ENCODE results near the gene JDP2.
"Not testable (repeated sequence)": the region's sequence is repeated elsewhere in the genome, so short reads cannot be mapped to it uniquely, and the experiment has no call there.

The JDP2 gene, protein sequence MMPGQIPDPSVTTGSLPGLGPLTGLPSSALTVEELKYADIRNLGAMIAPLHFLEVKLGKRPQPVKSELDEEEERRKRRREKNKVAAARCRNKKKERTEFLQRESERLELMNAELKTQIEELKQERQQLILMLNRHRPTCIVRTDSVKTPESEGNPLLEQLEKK

DNA sequence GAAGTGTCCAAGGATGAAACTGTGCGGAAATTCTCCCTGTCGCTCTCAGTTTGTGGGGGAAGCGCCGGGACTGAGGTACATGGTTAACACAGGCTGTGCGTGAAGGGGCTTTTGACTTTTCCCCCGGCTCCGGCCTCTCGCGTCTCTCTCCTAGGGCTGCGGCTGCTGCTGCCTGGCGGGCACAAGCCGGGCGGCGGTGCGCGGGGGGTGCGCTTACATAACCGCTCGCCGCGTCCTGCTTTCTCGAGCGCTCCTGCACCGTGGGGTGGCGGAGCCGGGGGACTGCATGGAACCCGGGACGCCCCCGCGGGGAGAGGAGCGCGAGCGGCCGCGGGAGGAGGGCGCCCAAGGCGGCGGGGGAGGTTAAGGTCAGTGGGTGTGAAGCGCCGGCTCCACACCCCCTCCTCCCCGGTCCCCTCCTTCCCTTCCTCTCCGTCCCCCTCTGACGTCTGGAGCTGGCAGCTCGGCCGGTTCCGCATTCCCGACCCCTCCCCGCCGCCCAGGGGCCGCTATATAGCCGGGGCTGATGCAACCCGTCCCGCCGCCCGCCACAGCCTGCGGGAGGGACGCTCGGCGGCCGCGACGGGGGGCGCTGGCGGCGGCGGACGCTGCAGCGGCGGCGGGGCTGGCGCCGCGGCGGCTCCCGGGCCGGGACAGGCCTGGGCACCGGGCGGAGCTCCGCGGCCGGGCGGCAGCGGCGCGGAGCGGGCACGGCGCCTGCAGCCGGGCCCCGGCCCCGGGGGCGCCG lies at the start of gene JDP2:
Gene JDP2 (plus strand): TSS at position 541 of the 748 bp plus-strand sequence. CDS start 9,899 bp downstream, outside the sequence.
- DNase-seq (ENCODE audit: low spot score) (peak; percentile 4), FAIRE-seq (no peak)

DNA sequence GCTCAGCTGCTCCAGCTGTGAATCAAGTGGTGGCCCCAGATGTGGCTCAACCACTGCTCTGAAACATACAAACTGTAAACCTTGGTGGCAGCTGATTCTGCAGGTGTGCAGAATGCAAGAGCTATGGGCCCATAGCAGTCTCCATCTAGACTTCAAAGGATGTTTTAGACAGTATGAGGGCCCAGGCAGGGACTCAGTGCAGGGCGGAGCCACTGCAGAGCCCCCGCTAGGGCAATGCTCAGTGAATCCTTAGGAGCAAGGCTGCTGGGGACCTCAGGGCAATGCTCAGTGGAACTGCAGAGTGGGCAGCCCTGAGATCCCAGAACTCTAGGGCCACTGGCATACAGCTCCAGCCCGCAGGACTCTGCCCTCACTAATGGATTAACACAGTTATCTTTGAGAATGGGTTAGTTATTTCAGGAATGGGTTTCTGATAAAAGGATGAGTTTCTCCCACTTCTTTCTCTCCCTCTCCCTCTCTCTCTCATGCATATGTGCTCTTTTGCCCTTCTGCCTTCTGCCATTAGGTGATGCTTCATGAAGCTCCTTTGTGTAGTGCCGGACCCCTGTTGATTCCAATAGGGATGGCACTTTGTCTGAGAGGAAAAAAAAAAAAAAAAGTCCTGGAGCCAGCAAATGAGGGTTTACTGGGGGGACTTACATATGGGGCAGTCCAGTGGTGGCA lies 48.4 kb upstream of the JDP2 start:
- DNase-seq (ENCODE audit: low spot score), result no peak
- no peak for FAIRE-seq

DNA sequence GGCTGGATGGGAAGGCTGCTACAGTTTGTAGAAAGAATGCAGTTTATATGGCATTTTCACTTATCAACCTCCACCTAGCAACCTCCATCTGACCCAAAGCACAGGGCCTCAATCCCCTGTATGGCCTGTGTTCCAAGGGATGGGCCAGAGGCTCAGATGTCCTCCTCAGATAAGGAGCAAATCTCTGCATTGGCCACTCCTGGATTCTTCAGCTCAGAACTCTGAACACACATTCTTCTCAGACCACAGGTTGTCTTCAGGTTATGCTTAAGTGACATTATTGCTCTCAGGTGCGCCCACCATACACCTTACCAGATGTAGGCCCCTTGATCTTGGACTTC lies 47.9 kb upstream of the JDP2 start:
- DNase-seq (ENCODE audit: low spot score) (no peak), FAIRE-seq (no peak)

DNA sequence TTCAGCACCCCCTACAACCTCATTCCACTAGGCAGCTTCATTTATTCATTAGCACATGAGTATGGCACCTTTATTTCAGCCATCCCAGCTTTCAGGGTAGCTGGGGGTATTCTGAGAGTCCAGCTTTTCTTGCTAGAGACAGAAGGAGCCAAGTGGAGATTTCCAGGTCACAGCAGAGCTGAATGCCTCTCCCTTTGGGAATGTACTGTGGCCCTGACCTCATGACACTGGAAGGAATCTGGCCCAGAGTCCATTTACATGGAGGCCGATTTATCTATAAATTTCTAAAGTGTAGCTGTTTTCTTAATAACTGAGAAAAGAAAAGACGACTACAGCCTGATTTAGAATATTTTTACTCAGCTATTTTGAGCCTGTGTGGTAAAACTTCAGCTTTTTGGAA lies 47.2 kb upstream of the JDP2 start:
- FAIRE-seq, result no peak

DNA sequence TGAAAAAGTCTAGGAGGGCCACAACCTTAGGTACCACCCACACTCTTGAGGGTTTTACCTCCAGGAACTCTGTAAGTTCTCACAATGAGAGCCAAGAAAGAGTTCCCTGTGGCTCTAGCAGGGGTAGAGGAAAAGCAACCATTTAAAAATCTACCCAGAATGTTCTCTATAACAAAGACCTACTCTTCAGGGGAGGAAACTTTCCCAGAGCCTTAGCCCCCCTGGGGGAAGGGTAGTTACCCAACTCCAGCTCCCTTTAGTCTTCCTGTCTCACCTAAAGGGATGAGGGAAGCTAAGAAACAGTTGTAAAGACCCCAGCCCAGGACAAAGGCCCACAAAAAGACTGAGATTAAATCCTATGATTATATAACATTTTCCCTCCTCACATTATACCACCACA lies 46.2 kb upstream of the JDP2 start:
- FAIRE-seq (no peak), DNase-seq (ENCODE audit: low spot score) (no peak)

More for the DNA sequence above, 47.2 kb upstream of the JDP2 start:
- no peak for DNase-seq (ENCODE audit: low spot score)

DNA sequence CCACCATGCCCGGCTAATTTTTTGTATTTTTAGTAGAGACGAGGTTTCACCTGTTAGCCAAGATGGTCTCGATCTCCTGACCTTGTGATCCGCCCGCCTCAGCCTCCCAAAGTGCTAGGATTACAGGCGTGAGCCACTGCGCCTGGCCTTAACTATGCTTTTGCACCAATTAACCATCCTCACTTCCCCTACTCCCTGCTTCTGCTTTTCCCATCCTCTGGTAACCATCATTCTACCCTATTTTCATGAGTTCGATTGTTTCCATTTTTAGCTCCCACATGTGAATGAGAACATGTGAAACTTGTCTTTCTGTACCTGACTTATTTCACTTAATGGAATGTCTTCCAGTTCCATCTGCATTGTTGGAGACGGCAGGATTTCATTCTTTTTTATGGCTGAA lies 44.6 kb upstream of the JDP2 start:
- FAIRE-seq; DNase-seq (ENCODE audit: low spot score): not testable (repeated sequence)

DNA sequence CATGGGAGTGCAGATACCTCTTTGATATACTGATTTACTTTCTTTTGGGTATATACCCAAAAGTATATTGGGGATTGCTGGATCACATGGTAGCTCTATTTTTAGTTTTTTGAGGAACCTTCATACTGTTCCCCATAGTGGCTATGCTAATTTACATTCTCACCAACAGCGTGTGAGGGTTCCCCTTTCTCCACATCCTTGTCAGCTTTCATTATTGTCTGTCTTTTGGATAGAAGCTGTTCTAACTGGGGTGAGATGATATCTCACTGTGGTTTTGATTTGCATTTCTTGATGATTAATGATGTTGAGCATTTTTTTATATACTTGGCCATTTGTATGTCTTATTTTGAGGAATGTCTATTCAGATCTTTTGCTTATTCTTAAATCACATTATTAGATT lies 44.1 kb upstream of the JDP2 start:
- no peak for FAIRE-seq
- no peak for DNase-seq (ENCODE audit: low spot score)

DNA sequence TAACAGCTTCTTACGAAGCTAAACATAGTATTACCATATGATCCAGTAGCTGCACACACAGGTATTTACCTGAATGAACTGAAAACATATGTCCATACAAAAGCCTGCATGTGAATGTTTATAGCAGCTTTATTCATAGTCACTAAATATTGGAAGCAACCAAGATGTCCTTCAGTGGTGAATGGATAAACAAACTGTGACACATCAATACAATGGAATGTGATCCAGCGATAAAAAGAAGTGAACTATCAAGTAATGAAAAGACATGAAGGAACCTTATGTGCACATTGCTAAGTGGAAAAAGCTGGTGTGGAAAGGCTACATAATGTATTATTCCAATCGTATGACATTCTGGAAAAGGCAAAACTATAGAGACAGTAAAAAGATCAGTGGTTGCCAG lies 38.1 kb upstream of the JDP2 start:
- FAIRE-seq, result no peak
- DNase-seq (ENCODE audit: low spot score), result no peak

DNA sequence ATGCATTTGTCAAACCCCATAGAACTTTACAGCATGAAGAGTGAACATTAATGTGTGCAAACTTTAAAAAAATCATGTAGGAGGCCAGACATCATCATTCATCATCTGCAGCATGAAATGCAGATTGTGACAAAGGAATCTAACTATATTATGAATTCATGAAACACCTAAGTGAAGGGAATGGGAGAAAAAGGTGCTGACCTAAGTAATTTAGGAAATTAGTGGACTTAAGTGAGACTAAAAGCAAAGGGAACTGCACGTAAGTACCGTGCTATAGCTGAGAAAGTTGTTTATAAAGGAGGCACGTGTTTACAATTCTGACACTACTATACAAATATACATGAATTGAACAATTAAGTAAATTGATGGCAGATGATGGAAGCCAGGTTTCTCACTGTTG lies 37.6 kb upstream of the JDP2 start:
- DNase-seq (ENCODE audit: low spot score) (no peak), FAIRE-seq (no peak)

DNA sequence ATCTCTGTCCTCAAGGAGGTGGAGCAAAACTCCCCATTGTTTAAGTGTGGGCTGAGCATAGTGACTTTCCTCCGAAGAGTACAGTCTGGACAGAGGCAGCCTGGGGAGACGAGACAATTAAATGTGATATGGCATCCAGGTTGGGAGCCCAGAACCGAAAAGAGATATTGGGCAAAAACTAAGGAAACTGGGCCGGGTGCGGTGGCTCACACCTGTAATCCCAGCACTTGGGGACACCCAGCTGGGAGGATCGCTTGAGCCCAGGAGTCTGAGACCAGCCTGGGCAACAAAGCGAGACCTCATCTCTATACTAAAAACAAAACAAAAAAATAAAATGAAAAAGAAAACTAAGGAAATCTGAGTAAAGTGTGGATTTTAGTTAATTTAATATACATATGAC lies 35.9 kb upstream of the JDP2 start:
- FAIRE-seq (no peak), DNase-seq (ENCODE audit: low spot score) (no peak)

DNA sequence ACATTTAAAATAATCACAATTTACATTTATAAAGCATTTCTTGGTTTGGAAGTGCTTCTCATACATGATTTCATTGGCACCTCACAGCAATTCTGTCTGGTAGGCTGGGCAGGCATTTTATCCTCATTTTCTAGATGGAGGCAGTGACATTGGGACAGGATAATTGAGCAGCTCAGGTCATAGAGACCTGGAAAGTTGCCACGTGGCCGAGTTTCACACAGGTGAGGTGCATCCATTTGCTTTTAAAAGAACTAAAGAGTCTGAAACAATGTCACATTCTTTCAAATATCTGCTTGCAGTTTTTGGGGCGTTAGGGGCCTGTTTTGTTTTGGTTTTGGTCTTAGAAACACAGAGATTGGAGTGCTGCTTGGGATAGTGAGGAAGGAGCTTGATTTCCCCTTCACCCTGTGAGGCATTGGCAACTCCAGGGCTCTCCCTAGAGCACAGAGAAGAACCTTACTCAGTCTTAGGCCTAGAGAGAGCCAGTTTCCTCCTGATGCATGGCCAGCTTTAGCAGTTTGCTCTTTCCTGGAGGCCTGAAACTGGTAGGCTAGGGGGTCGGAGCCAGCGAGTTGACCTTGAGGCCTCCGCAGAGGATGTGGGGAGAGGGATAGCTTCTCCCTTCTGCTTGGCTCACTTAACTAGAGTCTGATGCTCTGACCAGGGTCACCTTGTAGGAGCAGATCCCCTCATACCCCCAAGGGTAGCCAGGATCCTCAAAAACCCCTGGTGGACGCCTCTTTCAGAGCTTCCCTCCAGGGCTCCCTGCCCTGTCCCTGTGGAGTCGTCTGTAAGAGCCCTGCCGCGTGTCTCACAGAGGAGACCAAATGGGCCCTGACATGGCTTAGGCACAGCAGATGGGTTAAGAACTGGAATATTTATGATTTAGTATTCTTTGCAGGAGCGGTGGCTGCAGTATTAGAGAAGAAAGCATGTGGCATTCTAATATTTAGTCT lies 34.9 kb upstream of the JDP2 start:
- DNase-seq (ENCODE audit: low spot score) (no peak), FAIRE-seq (no peak)

DNA sequence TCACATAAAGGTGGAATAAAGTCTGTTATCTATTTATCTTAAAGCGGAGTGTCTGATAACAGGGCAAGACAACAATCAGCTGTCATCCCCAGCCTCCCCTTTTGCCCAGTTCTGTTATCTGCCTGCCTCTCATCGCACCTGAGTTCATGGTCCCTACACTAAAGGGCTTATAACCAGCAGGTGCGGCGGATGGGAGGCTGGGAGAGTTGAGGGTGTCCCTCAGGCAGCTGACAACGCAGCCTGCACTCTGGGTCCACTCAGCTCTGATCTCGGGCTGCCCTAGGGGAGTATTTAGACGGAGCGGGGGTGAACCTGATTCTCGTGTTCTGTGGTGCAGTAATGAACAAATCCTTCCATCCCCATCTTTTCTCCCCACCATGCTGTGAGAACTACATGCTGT lies 34.0 kb upstream of the JDP2 start:
- DNase-seq (ENCODE audit: low spot score) (no peak), FAIRE-seq (no peak)

DNA sequence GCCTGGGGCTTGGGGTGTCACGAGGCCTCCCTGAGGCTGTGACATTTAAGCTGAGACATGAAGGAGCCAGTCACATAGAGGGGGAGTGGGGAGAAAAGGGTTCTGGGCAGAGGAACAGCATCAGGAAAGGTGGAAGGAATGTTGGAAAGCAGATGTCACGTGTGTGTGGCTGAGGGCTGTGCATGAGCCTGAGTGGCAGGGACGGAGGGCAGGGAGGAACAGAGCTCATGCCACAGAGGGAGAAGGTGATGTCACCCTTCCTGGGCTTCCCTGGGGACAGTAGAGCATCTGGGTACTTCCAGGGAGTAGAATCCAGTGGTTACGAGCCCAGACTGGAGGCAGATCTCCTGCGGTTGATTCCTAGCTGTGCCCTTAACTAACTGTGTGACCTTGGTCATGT lies 32.0 kb upstream of the JDP2 start:
- no peak for DNase-seq (ENCODE audit: low spot score)
- no peak for FAIRE-seq

DNA sequence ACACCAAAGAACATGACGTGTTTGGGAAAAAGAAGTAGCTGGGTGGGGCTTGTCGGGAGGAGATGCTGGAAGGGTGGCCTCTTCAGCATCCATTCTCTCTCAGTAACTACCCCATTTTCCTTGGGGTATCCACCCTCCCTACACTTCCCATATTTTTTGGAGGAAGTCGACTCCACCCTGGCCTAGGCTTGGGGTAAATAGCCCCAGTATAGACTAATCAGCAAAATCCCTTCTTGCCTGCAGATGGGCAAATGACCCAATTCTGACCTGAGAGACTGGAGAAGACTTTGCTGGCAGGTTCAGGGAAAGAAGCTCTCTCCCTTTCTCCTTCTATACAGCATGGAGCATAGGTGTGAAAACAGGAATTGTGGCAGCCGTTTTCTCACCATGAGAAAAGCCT lies 28.5 kb upstream of the JDP2 start:
- DNase-seq (ENCODE audit: low spot score) (no peak), FAIRE-seq (no peak)

DNA sequence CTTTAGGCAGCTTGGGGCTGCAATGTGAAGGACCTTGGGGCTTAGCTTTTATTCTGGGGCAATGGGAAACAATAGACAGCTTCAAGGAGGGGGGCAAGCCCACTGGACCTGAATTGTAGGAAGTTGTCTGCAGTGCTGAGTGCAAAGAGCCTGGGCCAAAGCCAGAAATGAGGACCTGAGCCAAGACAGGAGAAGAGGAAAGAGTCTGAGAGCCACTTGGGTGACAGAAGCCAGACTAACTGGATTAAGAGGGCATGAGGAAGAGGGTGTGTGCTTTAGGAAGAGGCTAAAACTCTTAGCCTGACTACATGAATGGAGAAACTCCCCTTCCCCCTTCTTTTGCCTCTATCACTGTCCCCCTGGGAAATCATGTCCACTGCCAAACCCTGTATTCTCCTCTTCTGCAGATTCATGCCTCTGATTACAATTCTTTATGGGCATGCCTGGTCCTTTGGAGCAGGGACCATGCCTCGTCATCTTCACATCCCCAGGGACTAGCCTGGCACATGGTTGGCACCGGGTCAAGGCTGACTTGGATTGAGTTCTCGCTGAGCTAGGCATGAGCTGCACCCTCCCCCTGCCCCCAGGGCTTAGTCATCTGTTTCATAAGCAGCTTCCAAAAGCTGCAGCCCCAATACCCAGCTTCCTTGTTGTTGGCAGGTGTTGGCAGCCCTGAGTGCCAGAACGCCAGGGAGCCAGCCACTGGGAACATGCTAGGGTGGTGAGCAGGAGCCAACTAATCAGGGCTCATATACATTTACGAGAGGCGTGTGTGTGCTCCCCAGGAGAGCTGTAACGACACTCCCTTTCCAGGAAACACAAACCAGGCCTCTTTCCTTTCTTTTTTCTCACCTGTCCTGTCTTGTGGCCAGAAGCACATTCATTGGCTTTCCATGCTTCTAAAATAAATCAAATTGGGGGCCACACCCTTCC lies 27.7 kb upstream of the JDP2 start:
- no peak for FAIRE-seq

DNA sequence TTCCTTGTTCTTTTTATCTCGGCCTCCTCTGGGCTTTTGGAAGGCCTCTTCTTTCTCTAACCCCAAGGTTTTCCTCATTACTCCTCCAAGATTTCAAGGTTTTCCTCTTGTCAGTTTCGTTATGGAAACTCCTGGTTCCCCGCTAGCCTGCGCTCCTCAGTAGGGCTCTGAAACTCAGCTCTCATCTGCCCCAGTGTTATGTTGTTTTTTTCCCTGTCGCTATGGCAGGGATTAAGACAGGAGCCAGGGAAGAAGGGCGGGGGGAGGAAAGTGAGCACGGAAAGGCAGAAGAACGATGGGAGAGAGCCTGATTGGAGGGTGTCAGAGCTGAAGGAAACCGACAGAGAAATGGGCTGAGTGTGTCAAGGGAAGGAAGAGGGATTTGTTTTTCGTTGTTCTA lies 26.5 kb upstream of the JDP2 start:
- FAIRE-seq (no peak), DNase-seq (ENCODE audit: low spot score) (no peak)

More for the DNA sequence above, 27.7 kb upstream of the JDP2 start:
- DNase-seq (ENCODE audit: low spot score), result no peak

DNA sequence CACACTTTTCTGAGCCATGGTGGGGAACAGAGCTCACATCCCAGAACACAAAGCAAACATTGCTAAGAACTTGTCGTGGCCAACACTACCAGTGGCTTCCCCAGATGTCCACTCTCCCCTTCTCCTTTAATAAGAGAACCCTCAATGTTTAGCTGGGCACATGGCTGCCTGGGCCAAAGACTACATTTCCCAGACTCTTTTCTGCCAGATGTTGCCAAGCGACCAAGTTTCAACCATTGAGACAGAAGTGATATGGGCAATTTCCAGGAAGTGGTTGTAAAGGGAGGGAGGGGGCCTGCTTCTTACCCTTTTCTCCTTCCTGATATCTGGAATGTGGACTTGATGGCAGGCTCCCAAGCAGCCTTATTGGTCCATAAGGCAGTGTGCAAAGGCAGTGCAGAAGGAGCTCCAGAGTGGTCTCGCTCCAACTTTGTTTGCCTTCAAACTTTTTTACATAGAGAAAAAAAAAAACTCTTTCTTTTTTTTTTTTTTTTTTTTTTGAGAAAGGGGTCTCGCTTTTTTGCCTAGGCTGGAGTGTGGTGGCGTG lies 24.9 kb upstream of the JDP2 start:
- DNase-seq (ENCODE audit: low spot score) (no peak), FAIRE-seq (no peak)

DNA sequence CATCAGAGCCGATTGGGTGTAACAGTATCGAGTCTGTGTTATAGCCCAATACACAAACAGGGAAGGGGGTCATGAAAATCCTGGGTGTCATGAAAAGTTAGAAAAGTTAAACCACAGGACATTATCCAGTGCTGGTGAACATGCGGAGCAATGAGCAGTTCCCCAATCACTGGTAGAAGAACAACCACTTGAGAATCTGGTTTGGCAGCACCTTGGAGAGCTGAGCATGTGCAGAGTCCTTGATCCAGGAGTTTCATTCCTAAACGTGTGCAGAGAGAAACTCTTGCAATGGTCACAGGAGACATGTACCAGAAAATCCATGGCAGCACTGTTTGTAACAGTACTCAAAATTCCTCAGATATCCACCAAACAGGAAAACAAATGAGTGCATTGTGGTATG lies 23.0 kb upstream of the JDP2 start:
- FAIRE-seq, result no peak
- DNase-seq (ENCODE audit: low spot score), result no peak

DNA sequence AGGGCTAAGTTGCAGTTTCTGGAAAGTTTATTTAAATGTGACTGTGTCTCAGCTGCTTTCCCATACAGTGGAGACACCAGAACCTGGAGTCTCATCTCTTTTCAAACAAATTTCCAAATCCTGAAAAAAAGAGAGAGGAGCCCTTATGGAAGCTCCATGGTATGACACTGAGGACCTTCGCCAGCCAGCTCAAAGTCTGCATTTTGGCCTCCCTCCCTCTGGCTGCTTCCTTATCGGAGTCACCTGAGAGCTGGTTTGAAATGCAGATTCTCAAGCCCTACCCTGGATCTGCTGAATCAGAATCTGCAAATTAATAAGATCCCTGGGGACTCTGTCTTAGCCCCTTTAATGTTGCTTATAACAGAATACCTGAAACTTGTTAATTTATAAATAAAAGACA lies 21.7 kb upstream of the JDP2 start:
- DNase-seq (ENCODE audit: low spot score) (no peak), FAIRE-seq (no peak)

DNA sequence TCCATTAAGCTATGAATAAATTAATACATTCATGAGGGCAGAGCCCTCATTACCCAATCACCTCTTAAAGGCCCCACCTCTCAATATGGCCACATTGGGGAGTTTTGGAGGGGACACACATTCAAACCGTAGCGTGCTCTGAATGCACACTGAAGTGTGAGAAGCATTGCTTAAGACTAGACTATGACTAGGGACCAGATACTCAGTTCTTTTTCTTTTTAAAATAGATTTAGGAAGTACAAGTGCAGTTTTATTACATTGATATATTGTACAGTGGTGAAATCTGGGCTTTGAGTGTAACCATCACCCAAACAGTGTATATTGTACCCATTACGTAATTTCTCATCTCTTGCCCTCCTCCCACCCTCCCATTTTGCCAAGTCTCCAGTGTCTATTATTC lies 21.0 kb upstream of the JDP2 start:
- no peak for DNase-seq (ENCODE audit: low spot score)
- no peak for FAIRE-seq
